Measurements from ENCODE around the gene ZNF584. TPM values are rescaled to one million over a fixed set of nuclear protein-coding genes. Genes with fewer than 3 reads are reported as not detected.
"Not testable (repeated sequence)": the region's sequence is repeated elsewhere in the genome, so short reads cannot be mapped to it uniquely, and the experiment has no call there.

Gene ZNF584
- total RNA-seq, 1 experiment from 2014 or later: 13.5 TPM

GRCh38 chr19:58434217-58434616 lies 25.8 kb downstream of the ZNF584 start:
- ChIA-PET CTCF (no interaction called here), POLR2A (ENCODE audit: unreplicated experiment) (no interaction called here)
- no peaks in the 10 kb centered on the region for H3K27me3 ChIP-seq (ENCODE audit: insufficient read depth, low read depth)
- H3K4me1 ChIP-seq (replicated peaks; ENCODE audit: insufficient read depth): no peaks in the 10 kb centered on the region
- H3K79me2 ChIP-seq (ENCODE audit: low read depth): no peaks in the 10 kb centered on the region
- H4K20me1 ChIP-seq (ENCODE audit: insufficient read depth): no peaks in the 10 kb centered on the region
- no peaks in the 10 kb centered on the region for H3K36me3 ChIP-seq (ENCODE audit: low read depth)
- H3K9me3 ChIP-seq (ENCODE audit: insufficient read depth, low read depth): peaks cover 11% of the 10 kb centered on the region; the same call in 1 of the 2 replicates
- TF ChIP-seq EZH2 (IDR thresholded peaks at IDR 0.05; ENCODE audit: low read depth) (no peak), CTCF (conservative IDR thresholded peaks at IDR 0.05) (no peak)
- no TSS peak for BruUV-seq (replicated peaks)
- intact Hi-C loops (cut with micrococcal nuclease; ENCODE audit: unreplicated experiment): no loop called here
- no peak overlapping the region for H3K4me2 ChIP-seq
- no peak for DNase-seq
- H3F3A ChIP-seq (ENCODE audit: insufficient read depth, low read depth): no peaks in the 10 kb centered on the region
- H3K9me2 ChIP-seq (ENCODE audit: insufficient read depth): no peaks in the 10 kb centered on the region
- no peak overlapping the region for H3K27ac ChIP-seq
- H3K4me3 ChIP-seq: no peak overlapping the region
- H2AFZ ChIP-seq: no peak overlapping the region

- BruUV-seq (replicated peaks): TSS peak; percentile 93
- H3F3A ChIP-seq (ENCODE audit: insufficient read depth, low read depth): no peaks in the 10 kb centered on the region
- peak; percentile 66 to 71 for DNase-seq
- H3K9me2 ChIP-seq (ENCODE audit: insufficient read depth): no peaks in the 10 kb centered on the region
- TF ChIP-seq CTCF (conservative IDR thresholded peaks at IDR 0.05): no peak
- TF ChIP-seq EZH2 (IDR thresholded peaks at IDR 0.05; ENCODE audit: low read depth): no peak
- H3K27me3 ChIP-seq (ENCODE audit: insufficient read depth, low read depth): no peaks in the 10 kb centered on the region
- ChIA-PET POLR2A (ENCODE audit: unreplicated experiment) (interaction anchor here (0.7 kb wide), 1 partner anchor 595 kb away, joined by 4 read pairs; no protein-coding TSS in a partner anchor), CTCF (no interaction called here)
- no peak within 1 kb of the TSS for H3K27ac ChIP-seq
- H4K20me1 ChIP-seq (ENCODE audit: insufficient read depth): no peaks in the 10 kb centered on the region
- peak within 1 kb of the TSS; percentile 68; the same call in 1 of the 2 replicates for H2AFZ ChIP-seq
- H3K79me2 ChIP-seq (ENCODE audit: low read depth): no peaks in the 10 kb centered on the region
- H3K36me3 ChIP-seq (ENCODE audit: low read depth): no peaks in the 10 kb centered on the region
- peak within 1 kb of the TSS; percentile 53 for H3K4me2 ChIP-seq
- H3K9me3 ChIP-seq (ENCODE audit: insufficient read depth, low read depth): no peaks in the 10 kb centered on the region
- H3K4me3 ChIP-seq: peak within 1 kb of the TSS; percentile 39; the same call in 1 of the 2 replicates
- H3K4me1 ChIP-seq (replicated peaks; ENCODE audit: insufficient read depth): no peaks in the 10 kb centered on the region
- intact Hi-C loops (cut with micrococcal nuclease; ENCODE audit: unreplicated experiment): no loop called here
Observed at GRCh38 chr19:58439576-58440554, 31.4 kb downstream of the ZNF584 start, which contains the start of gene ZNF132. ZNF132 (minus strand) TSS chr19:58440153; CDS start chr19:58439821, 332 bp downstream.

GRCh38 chr19:58440556-58440955 lies 32.1 kb downstream of the ZNF584 start:
- ChIA-PET CTCF (no interaction called here), POLR2A (ENCODE audit: unreplicated experiment) (interaction anchor here (0.7 kb wide), 1 partner anchor 596 kb away, joined by 4 read pairs; no protein-coding TSS in a partner anchor)
- H3K4me2 ChIP-seq: peak overlapping the region; percentile 53; the same call in 1 of the 2 replicates
- TF ChIP-seq CTCF (conservative IDR thresholded peaks at IDR 0.05) (no peak), EZH2 (IDR thresholded peaks at IDR 0.05; ENCODE audit: low read depth) (no peak)
- no peaks in the 10 kb centered on the region for H3K4me1 ChIP-seq (replicated peaks; ENCODE audit: insufficient read depth)
- H3K27ac ChIP-seq: no peak overlapping the region
- intact Hi-C loops (cut with micrococcal nuclease; ENCODE audit: unreplicated experiment): no loop called here
- TSS peak; percentile 17 for BruUV-seq (replicated peaks)
- no peaks in the 10 kb centered on the region for H3K36me3 ChIP-seq (ENCODE audit: low read depth)
- no peaks in the 10 kb centered on the region for H3K9me3 ChIP-seq (ENCODE audit: insufficient read depth, low read depth)
- H2AFZ ChIP-seq: no peak overlapping the region
- H3K4me3 ChIP-seq: no peak overlapping the region; the same call in 1 of the 2 replicates
- H3K79me2 ChIP-seq (ENCODE audit: low read depth): no peaks in the 10 kb centered on the region
- no peaks in the 10 kb centered on the region for H3K27me3 ChIP-seq (ENCODE audit: insufficient read depth, low read depth)
- H3K9me2 ChIP-seq (ENCODE audit: insufficient read depth): no peaks in the 10 kb centered on the region
- no peaks in the 10 kb centered on the region for H4K20me1 ChIP-seq (ENCODE audit: insufficient read depth)
- no peaks in the 10 kb centered on the region for H3F3A ChIP-seq (ENCODE audit: insufficient read depth, low read depth)
- no peak for DNase-seq

- DNase-seq; H3K4me3 ChIP-seq; H3K9me3 ChIP-seq (ENCODE audit: insufficient read depth, low read depth); H3K27ac ChIP-seq; H3K4me2 ChIP-seq; H3F3A ChIP-seq (ENCODE audit: insufficient read depth, low read depth); intact Hi-C loops (cut with micrococcal nuclease; ENCODE audit: unreplicated experiment); H4K20me1 ChIP-seq (ENCODE audit: insufficient read depth); H3K79me2 ChIP-seq (ENCODE audit: low read depth); H3K27me3 ChIP-seq (ENCODE audit: insufficient read depth, low read depth); H3K9me2 ChIP-seq (ENCODE audit: insufficient read depth); BruUV-seq (replicated peaks); H3K4me1 ChIP-seq (replicated peaks; ENCODE audit: insufficient read depth); H2AFZ ChIP-seq; H3K36me3 ChIP-seq (ENCODE audit: low read depth): not testable (repeated sequence)
- CTCF ChIA-PET: interaction anchor here (0.6 kb wide), 1 partner anchor 22 kb away, joined by 6 read pairs; no protein-coding TSS in a partner anchor
- POLR2A ChIA-PET (ENCODE audit: unreplicated experiment): interaction anchor here (0.6 kb wide), 1 partner anchor 65 kb away, joined by 9 read pairs; no protein-coding TSS in a partner anchor
Observed at GRCh38 chr19:58442986-58443385, 34.5 kb downstream of the ZNF584 start.

- H3K27me3 ChIP-seq (ENCODE audit: insufficient read depth, low read depth); intact Hi-C loops (cut with micrococcal nuclease; ENCODE audit: unreplicated experiment); BruUV-seq (replicated peaks): not testable (repeated sequence)
Observed at GRCh38 chr19:58448860-58449259, 40.4 kb downstream of the ZNF584 start.

More at GRCh38 chr19:58448860-58449259, 40.4 kb downstream of the ZNF584 start:
- H3K79me2 ChIP-seq (ENCODE audit: low read depth); CTCF ChIA-PET; H3K4me2 ChIP-seq; H2AFZ ChIP-seq; H3K27ac ChIP-seq; H3F3A ChIP-seq (ENCODE audit: insufficient read depth, low read depth); H3K9me2 ChIP-seq (ENCODE audit: insufficient read depth); H4K20me1 ChIP-seq (ENCODE audit: insufficient read depth); DNase-seq; POLR2A ChIA-PET (ENCODE audit: unreplicated experiment); H3K36me3 ChIP-seq (ENCODE audit: low read depth); H3K4me1 ChIP-seq (replicated peaks; ENCODE audit: insufficient read depth); H3K9me3 ChIP-seq (ENCODE audit: insufficient read depth, low read depth); H3K4me3 ChIP-seq: not testable (repeated sequence)
